Peyer's patch (tissue), 4 donors: ENCODE results near the gene IAH1.
A peak's percentile ranks its signal among the peaks of the same experiment; 100 is the strongest.

Source experiments
- CTCF ChIP-seq, 6 experiments: fragments of 450-650 bp in 4 of 6; fragments of 200-600 bp in 2 of 6; sonication (generic) in 1 of 6; IDR thresholded peaks; one replicate each; pipeline ENCODE4 v1.5.1; 2017 to 2019; ENCODE audit warnings: antibody characterized with exemption in 6 of 6, mild to moderate bottlenecking in 3 of 6, moderate library complexity in 1 of 6
- POLR2A ChIP-seq, 2 donors: fragments of 450-650 bp; IDR thresholded peaks; one replicate each; pipeline ENCODE4 v1.5.1; 2017; ENCODE audit warnings: antibody characterized with exemption in 2 of 2, mild to moderate bottlenecking in 2 of 2, moderate library complexity in 2 of 2

GRCh38 chr2:9473308-9473984 lies 905 bp upstream of the IAH1 start:
- TF ChIP-seq CTCF (IDR thresholded peaks at IDR 0.05) (peak in 4 of 6 experiments; percentile 27 to 49 (median 39)), POLR2A (IDR thresholded peaks at IDR 0.05) (no peak)
